ENCODE data around the gene STOML1.

STOML1 gene

GRCh38 chr15:73936181-73936580 lies 55.9 kb downstream of the STOML1 start:
- Histone ChIP-seq H3K4me3 (ENCODE audit: extremely low read depth, insufficient read depth, low read length, poor library complexity, severe bottlenecking) (no peak overlapping the region), H3K9me3 (ENCODE audit: control insufficient read depth, low read length) (no peaks in the 10 kb centered on the region), H3K36me3 (ENCODE audit: control insufficient read depth, insufficient read depth, low read length) (peaks cover 4% of the 10 kb centered on the region), H3K27ac (ENCODE audit: low read depth, low read length, severe bottlenecking) (peak overlapping the region; percentile 62), H3K4me1 (ENCODE audit: control insufficient read depth, insufficient read depth, low read length, poor library complexity, severe bottlenecking) (peaks cover 80% of the 10 kb centered on the region)
- 92 to 95% methylated on average over 3 to 4 of the region's 5 CpGs for WGBS, 2 experiments (ENCODE audit: insufficient coverage in 2 of 2)

GRCh38 chr15:73935547-73935946 lies 56.5 kb downstream of the STOML1 start:
- Histone ChIP-seq H3K27ac (ENCODE audit: low read depth, low read length, severe bottlenecking) (peak overlapping the region; percentile 62), H3K9me3 (ENCODE audit: control insufficient read depth, low read length) (no peaks in the 10 kb centered on the region), H3K36me3 (ENCODE audit: control insufficient read depth, insufficient read depth, low read length) (peaks cover 8% of the 10 kb centered on the region), H3K4me3 (ENCODE audit: extremely low read depth, insufficient read depth, low read length, poor library complexity, severe bottlenecking) (no peak overlapping the region), H3K4me1 (ENCODE audit: control insufficient read depth, insufficient read depth, low read length, poor library complexity, severe bottlenecking) (peaks cover 79% of the 10 kb centered on the region)
- 82 to 86% methylated on average over 2 to 3 of the region's 4 CpGs for WGBS, 2 experiments (ENCODE audit: insufficient coverage in 2 of 2)

GRCh38 chr15:73934281-73934680 lies 57.8 kb downstream of the STOML1 start:
- Histone ChIP-seq H3K4me3 (ENCODE audit: extremely low read depth, insufficient read depth, low read length, poor library complexity, severe bottlenecking) (no peak overlapping the region), H3K27ac (ENCODE audit: low read depth, low read length, severe bottlenecking) (no peak overlapping the region), H3K36me3 (ENCODE audit: control insufficient read depth, insufficient read depth, low read length) (peaks cover 8% of the 10 kb centered on the region), H3K9me3 (ENCODE audit: control insufficient read depth, low read length) (no peaks in the 10 kb centered on the region), H3K4me1 (ENCODE audit: control insufficient read depth, insufficient read depth, low read length, poor library complexity, severe bottlenecking) (peaks cover 79% of the 10 kb centered on the region)
- 92 to 94% methylated on average over 4 to 5 of the region's 7 CpGs for WGBS, 2 experiments (ENCODE audit: insufficient coverage in 2 of 2)

GRCh38 chr15:73932381-73933191 lies 59.5 kb downstream of the STOML1 start:
- Histone ChIP-seq H3K27ac (ENCODE audit: low read depth, low read length, severe bottlenecking) (no peak overlapping the region), H3K4me1 (ENCODE audit: control insufficient read depth, insufficient read depth, low read length, poor library complexity, severe bottlenecking) (peaks cover 82% of the 10 kb centered on the region), H3K36me3 (ENCODE audit: control insufficient read depth, insufficient read depth, low read length) (peaks cover 5% of the 10 kb centered on the region), H3K9me3 (ENCODE audit: control insufficient read depth, low read length) (no peaks in the 10 kb centered on the region), H3K4me3 (ENCODE audit: extremely low read depth, insufficient read depth, low read length, poor library complexity, severe bottlenecking) (no peak overlapping the region)
- WGBS, 2 experiments (ENCODE audit: insufficient coverage in 2 of 2) = 71 to 72% methylated on average over 5 to 6 of the region's 6 CpGs

GRCh38 chr15:73931441-73931840 lies 60.7 kb downstream of the STOML1 start:
- Histone ChIP-seq H3K27ac (ENCODE audit: low read depth, low read length, severe bottlenecking) (no peak overlapping the region), H3K36me3 (ENCODE audit: control insufficient read depth, insufficient read depth, low read length) (peaks cover 5% of the 10 kb centered on the region), H3K4me3 (ENCODE audit: extremely low read depth, insufficient read depth, low read length, poor library complexity, severe bottlenecking) (no peak overlapping the region), H3K4me1 (ENCODE audit: control insufficient read depth, insufficient read depth, low read length, poor library complexity, severe bottlenecking) (peaks cover 79% of the 10 kb centered on the region), H3K9me3 (ENCODE audit: control insufficient read depth, low read length) (no peaks in the 10 kb centered on the region)
- 70 to 100% methylated on average over 1 of the region's 2 CpGs for WGBS, 2 experiments (ENCODE audit: insufficient coverage in 2 of 2)

- peaks cover 5% of the 10 kb centered on the region for H3K36me3 ChIP-seq (ENCODE audit: control insufficient read depth, insufficient read depth, low read length)
- H3K9me3 ChIP-seq (ENCODE audit: control insufficient read depth, low read length) = no peaks in the 10 kb centered on the region
- H3K4me3 ChIP-seq (ENCODE audit: extremely low read depth, insufficient read depth, low read length, poor library complexity, severe bottlenecking) = no peak overlapping the region
- H3K27ac ChIP-seq (ENCODE audit: low read depth, low read length, severe bottlenecking) = peak overlapping the region; percentile 29
- peaks cover 74% of the 10 kb centered on the region for H3K4me1 ChIP-seq (ENCODE audit: control insufficient read depth, insufficient read depth, low read length, poor library complexity, severe bottlenecking)
- 85 to 90% methylated on average over 4 to 7 of the region's 7 CpGs for WGBS, 2 experiments (ENCODE audit: insufficient coverage in 2 of 2)
These were observed 61.3 kb downstream of the STOML1 start for GRCh38 chr15:73930790-73931281.

GRCh38 chr15:73930371-73930770 lies 61.7 kb downstream of the STOML1 start:
- Histone ChIP-seq H3K27ac (ENCODE audit: low read depth, low read length, severe bottlenecking) (peak overlapping the region; percentile 29), H3K36me3 (ENCODE audit: control insufficient read depth, insufficient read depth, low read length) (peaks cover 5% of the 10 kb centered on the region), H3K9me3 (ENCODE audit: control insufficient read depth, low read length) (no peaks in the 10 kb centered on the region), H3K4me3 (ENCODE audit: extremely low read depth, insufficient read depth, low read length, poor library complexity, severe bottlenecking) (peak overlapping the region; percentile 8), H3K4me1 (ENCODE audit: control insufficient read depth, insufficient read depth, low read length, poor library complexity, severe bottlenecking) (peaks cover 74% of the 10 kb centered on the region)
- WGBS, 2 experiments (ENCODE audit: insufficient coverage in 2 of 2) = 93 to 100% methylated on average over 2 to 6 of the region's 8 CpGs

- Histone ChIP-seq H3K4me3 (ENCODE audit: extremely low read depth, insufficient read depth, low read length, poor library complexity, severe bottlenecking) (peak overlapping the region; percentile 17), H3K9me3 (ENCODE audit: control insufficient read depth, low read length) (no peaks in the 10 kb centered on the region), H3K4me1 (ENCODE audit: control insufficient read depth, insufficient read depth, low read length, poor library complexity, severe bottlenecking) (peaks cover 76% of the 10 kb centered on the region), H3K27ac (ENCODE audit: low read depth, low read length, severe bottlenecking) (no peak overlapping the region), H3K36me3 (ENCODE audit: control insufficient read depth, insufficient read depth, low read length) (peaks cover 5% of the 10 kb centered on the region)
- WGBS, 2 experiments (ENCODE audit: insufficient coverage in 2 of 2) = 58 to 64% methylated on average over 3 to 4 of the region's 5 CpGs
These were observed 63.0 kb downstream of the STOML1 start for GRCh38 chr15:73928971-73929627.

Measured in mesodermal cell (in vitro differentiated cells).